ENCODE results near the gene GALNT10.

Gene GALNT10

DNA sequence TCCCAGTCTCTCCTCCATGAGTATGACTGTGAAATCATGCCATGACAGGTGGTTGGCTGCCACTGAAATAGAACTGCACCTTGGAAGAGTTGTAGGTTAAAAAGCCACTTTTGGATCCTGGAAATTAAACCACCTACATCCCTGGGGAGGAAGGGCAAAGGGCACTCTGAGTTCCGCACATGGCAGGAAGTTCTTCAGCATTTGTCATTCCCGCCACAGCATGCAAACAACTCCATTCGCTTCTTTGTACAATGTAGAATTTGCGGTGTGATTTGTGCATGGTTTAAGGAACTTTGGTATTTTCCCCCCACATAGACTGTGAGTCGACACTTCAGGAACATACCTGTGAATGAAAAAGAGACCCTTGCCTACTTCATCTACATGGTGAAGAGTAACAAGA, 265.1 kb downstream of the GALNT10 start:
- Histone ChIP-seq H3K27me3 (ENCODE audit: control insufficient read depth in 2 of 2, insufficient read depth in 2 of 2, low read length in 2 of 2) (no peaks in the 10 kb centered on the region), H3K4me3 (ENCODE audit: low read length in 2 of 2) (no peak overlapping the region), H3K9me3 (ENCODE audit: control insufficient read depth in 2 of 2, low read length in 2 of 2) (no peaks in the 10 kb centered on the region), H3K36me3 (ENCODE audit: control insufficient read depth in 2 of 2, insufficient read depth in 2 of 2, low read length in 2 of 2) (peaks cover 53 to 74% of the 10 kb centered on the region in 2 donors), H3K4me1 (ENCODE audit: control insufficient read depth in 2 of 2, insufficient read depth in 2 of 2, low read length in 2 of 2) (no peaks in the 10 kb centered on the region), H3K27ac (ENCODE audit: low read depth in 2 of 2, low read length in 2 of 2) (no peak overlapping the region), H3K9ac (ENCODE audit: low read depth in 1 of 2, low read length in 2 of 2) (no peak overlapping the region)

DNA sequence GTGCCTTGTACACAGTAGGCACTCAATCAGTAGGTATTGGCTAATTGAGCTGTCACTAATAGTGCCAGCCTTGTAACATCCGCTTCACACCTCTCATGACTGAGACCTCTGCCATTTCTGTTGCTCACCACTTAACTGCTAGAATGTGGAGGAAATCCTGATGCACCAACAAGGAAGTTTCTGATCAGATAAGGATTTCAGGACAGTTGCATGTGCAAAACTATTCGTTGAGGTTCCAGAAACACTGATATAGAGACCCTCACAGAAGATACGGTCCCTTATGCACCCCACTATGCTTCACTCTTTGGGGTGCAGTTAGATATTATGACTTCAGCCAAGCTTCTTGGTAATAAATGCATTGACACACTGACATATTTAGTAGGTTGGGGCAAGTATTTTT, 266.0 kb downstream of the GALNT10 start:
- H3K4me3 ChIP-seq (ENCODE audit: low read length in 2 of 2): no peak overlapping the region
- peaks cover 50 to 64% of the 10 kb centered on the region in 2 donors for H3K36me3 ChIP-seq (ENCODE audit: control insufficient read depth in 2 of 2, insufficient read depth in 2 of 2, low read length in 2 of 2)

DNA sequence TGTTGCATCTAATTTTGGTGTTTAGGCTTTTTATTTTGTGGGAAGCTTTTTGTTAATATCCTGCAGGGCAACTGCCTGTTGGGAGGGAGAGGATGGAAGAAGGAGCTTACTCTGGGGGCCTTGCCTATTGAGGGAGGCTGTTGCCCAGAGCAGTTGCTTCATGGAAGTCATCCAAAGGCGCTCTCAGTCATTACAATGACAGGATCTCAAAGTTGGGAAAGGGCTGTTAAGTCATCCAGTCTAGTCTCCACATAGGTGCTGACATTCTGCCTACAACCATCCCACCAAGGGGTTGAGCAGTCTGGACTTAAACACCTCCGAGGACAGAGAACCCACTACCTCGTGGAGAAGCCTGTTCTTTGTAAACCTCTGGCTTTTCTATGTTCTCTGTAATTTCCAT, 268.5 kb downstream of the GALNT10 start:
- H3K27ac ChIP-seq (ENCODE audit: low read depth in 2 of 2, low read length in 2 of 2): no peak overlapping the region
- no peaks in the 10 kb centered on the region for H3K4me1 ChIP-seq (ENCODE audit: control insufficient read depth in 2 of 2, insufficient read depth in 2 of 2, low read length in 2 of 2)
- H3K9ac ChIP-seq (ENCODE audit: low read depth in 1 of 2, low read length in 2 of 2): no peak overlapping the region
- H3K4me3 ChIP-seq (ENCODE audit: low read length in 2 of 2): no peak overlapping the region
- no peaks in the 10 kb centered on the region for H3K27me3 ChIP-seq (ENCODE audit: control insufficient read depth in 2 of 2, insufficient read depth in 2 of 2, low read length in 2 of 2)
- H3K36me3 ChIP-seq (ENCODE audit: control insufficient read depth in 2 of 2, insufficient read depth in 2 of 2, low read length in 2 of 2): peaks cover 33 to 45% of the 10 kb centered on the region in 2 donors
- no peaks in the 10 kb centered on the region for H3K9me3 ChIP-seq (ENCODE audit: control insufficient read depth in 2 of 2, low read length in 2 of 2)

More for the DNA sequence above, 266.0 kb downstream of the GALNT10 start:
- Histone ChIP-seq H3K9me3 (ENCODE audit: control insufficient read depth in 2 of 2, low read length in 2 of 2) (no peaks in the 10 kb centered on the region), H3K9ac (ENCODE audit: low read depth in 1 of 2, low read length in 2 of 2) (no peak overlapping the region), H3K27me3 (ENCODE audit: control insufficient read depth in 2 of 2, insufficient read depth in 2 of 2, low read length in 2 of 2) (no peaks in the 10 kb centered on the region), H3K27ac (ENCODE audit: low read depth in 2 of 2, low read length in 2 of 2) (no peak overlapping the region), H3K4me1 (ENCODE audit: control insufficient read depth in 2 of 2, insufficient read depth in 2 of 2, low read length in 2 of 2) (no peaks in the 10 kb centered on the region)

DNA sequence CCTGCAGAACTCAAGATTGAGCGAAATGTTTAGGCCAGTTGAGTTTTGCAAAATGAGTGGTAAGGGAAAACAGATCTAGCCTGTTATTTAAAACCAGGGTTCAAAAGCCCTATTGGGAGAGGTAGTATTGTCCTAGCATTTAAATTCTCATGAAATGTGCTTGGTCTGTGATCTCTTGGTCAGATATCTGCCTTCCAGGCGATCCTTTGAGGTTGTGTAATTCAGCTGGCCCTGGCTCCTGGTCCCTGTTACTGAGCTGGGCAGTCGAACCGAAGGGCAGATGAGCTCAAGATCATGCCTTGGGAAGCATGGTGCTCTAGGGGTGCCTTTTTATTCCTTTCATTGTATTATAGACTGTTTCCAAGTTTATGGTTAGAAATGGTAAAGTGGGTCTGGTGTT, 269.6 kb downstream of the GALNT10 start:
- Histone ChIP-seq H3K36me3 (ENCODE audit: control insufficient read depth in 2 of 2, insufficient read depth in 2 of 2, low read length in 2 of 2) (peaks cover 29 to 34% of the 10 kb centered on the region in 2 donors), H3K4me1 (ENCODE audit: control insufficient read depth in 2 of 2, insufficient read depth in 2 of 2, low read length in 2 of 2) (no peaks in the 10 kb centered on the region), H3K9ac (ENCODE audit: low read depth in 1 of 2, low read length in 2 of 2) (no peak overlapping the region), H3K27me3 (ENCODE audit: control insufficient read depth in 2 of 2, insufficient read depth in 2 of 2, low read length in 2 of 2) (no peaks in the 10 kb centered on the region), H3K4me3 (ENCODE audit: low read length in 2 of 2) (no peak overlapping the region), H3K9me3 (ENCODE audit: control insufficient read depth in 2 of 2, low read length in 2 of 2) (no peaks in the 10 kb centered on the region), H3K27ac (ENCODE audit: low read depth in 2 of 2, low read length in 2 of 2) (no peak overlapping the region)

DNA sequence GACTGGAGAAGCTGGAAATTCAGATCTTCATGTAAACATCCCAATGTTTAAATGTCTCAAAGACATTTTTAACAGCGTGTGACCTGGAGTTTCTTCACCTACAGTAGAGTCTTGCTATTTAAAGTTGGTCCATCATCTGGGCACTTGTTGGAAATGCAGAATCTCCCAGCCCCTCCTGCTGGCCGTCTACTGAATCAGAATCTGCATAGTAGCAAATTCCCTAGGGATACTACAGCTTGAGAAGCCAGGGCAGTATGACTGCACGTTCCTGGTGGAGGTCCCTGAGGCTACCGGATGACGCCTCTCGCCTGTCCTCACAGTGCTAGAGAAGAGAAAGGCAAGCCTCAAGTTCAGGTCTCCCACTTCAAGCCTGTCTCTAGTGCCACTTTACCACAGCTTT, 271.0 kb downstream of the GALNT10 start:
- Histone ChIP-seq H3K9ac (ENCODE audit: low read depth in 1 of 2, low read length in 2 of 2) (no peak overlapping the region), H3K27ac (ENCODE audit: low read depth in 2 of 2, low read length in 2 of 2) (no peak overlapping the region), H3K4me1 (ENCODE audit: control insufficient read depth in 2 of 2, insufficient read depth in 2 of 2, low read length in 2 of 2) (no peaks in the 10 kb centered on the region), H3K4me3 (ENCODE audit: low read length in 2 of 2) (no peak overlapping the region), H3K27me3 (ENCODE audit: control insufficient read depth in 2 of 2, insufficient read depth in 2 of 2, low read length in 2 of 2) (no peaks in the 10 kb centered on the region), H3K9me3 (ENCODE audit: control insufficient read depth in 2 of 2, low read length in 2 of 2) (no peaks in the 10 kb centered on the region), H3K36me3 (ENCODE audit: control insufficient read depth in 2 of 2, insufficient read depth in 2 of 2, low read length in 2 of 2) (peaks cover 17 to 21% of the 10 kb centered on the region in 2 donors)

DNA sequence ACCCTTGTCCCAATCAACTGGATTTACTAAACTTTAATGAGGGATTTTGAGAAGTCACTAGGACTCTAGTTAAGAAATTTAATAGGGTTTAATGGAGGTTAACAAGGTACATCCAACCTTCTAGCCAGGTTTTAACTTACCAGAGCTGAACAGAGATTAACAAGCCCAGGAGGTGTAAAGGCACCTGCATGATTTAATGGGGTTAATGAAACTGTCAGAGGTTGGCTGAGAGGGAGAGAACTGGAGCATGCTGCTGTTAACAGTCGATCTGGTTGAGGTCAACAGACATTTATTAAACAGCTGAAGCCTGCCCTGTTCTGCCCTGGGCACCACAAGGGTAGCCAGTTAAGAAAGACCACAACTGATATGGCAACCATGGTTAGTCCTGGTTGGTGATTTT, 273.9 kb downstream of the GALNT10 start:
- H3K36me3 ChIP-seq (ENCODE audit: control insufficient read depth in 2 of 2, insufficient read depth in 2 of 2, low read length in 2 of 2): peaks cover 2% of the 10 kb centered on the region in 2 donors
- no peaks in the 10 kb centered on the region for H3K9me3 ChIP-seq (ENCODE audit: control insufficient read depth in 2 of 2, low read length in 2 of 2)
- no peak overlapping the region for H3K27ac ChIP-seq (ENCODE audit: low read depth in 2 of 2, low read length in 2 of 2)
- H3K27me3 ChIP-seq (ENCODE audit: control insufficient read depth in 2 of 2, insufficient read depth in 2 of 2, low read length in 2 of 2): peaks cover 0 to 3% of the 10 kb centered on the region in 2 donors
- H3K9ac ChIP-seq (ENCODE audit: low read depth in 1 of 2, low read length in 2 of 2): no peak overlapping the region
- no peaks in the 10 kb centered on the region for H3K4me1 ChIP-seq (ENCODE audit: control insufficient read depth in 2 of 2, insufficient read depth in 2 of 2, low read length in 2 of 2)
- H3K4me3 ChIP-seq (ENCODE audit: low read length in 2 of 2): no peak overlapping the region

DNA sequence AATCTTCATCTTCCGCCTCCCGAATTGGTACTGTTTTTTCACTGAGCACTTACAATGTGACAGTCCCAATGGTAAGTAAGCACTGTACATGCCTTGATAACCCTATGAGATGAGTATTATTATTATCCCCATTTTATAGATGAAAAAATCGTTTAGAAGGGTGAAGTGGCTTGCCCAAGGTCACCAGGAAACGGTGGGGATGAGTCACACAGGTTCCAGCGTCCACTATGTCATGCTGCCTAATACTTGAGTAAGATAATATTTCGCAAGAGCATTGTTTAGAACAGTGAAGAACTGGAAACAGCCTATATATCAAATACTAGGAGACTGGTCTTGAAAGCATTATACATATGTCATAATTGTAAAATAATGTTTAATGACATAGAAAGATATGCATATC, 274.6 kb downstream of the GALNT10 start:
- Histone ChIP-seq H3K9me3 (ENCODE audit: control insufficient read depth in 2 of 2, low read length in 2 of 2) (no peaks in the 10 kb centered on the region), H3K9ac (ENCODE audit: low read depth in 1 of 2, low read length in 2 of 2) (no peak overlapping the region), H3K36me3 (ENCODE audit: control insufficient read depth in 2 of 2, insufficient read depth in 2 of 2, low read length in 2 of 2) (peaks cover 0 to 2% of the 10 kb centered on the region in 2 donors), H3K27ac (ENCODE audit: low read depth in 2 of 2, low read length in 2 of 2) (no peak overlapping the region), H3K27me3 (ENCODE audit: control insufficient read depth in 2 of 2, insufficient read depth in 2 of 2, low read length in 2 of 2) (peaks cover 0 to 7% of the 10 kb centered on the region in 2 donors), H3K4me3 (ENCODE audit: low read length in 2 of 2) (no peak overlapping the region), H3K4me1 (ENCODE audit: control insufficient read depth in 2 of 2, insufficient read depth in 2 of 2, low read length in 2 of 2) (no peaks in the 10 kb centered on the region)

DNA sequence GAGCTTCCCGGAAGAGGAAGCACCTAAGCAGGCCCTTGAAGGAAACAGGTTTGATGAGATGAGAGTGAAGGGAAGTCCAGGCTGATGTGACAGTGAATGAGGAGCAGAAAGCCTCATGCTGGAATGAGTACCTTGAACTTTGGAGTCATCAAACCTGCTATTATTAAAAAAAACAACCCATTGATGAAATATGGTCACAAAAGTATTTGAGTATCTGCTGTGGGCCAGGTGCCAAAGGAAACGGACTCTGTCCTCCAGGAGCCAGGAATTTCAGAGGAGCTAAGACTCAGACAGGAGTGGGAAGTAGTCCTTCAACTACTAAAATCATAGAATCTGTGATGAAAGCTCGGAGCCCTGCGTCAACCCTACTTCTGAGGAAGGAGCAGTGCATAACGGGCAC, 275.6 kb downstream of the GALNT10 start:
- H3K9me3 ChIP-seq (ENCODE audit: control insufficient read depth in 2 of 2, low read length in 2 of 2): no peaks in the 10 kb centered on the region
- peaks cover 0 to 2% of the 10 kb centered on the region in 2 donors for H3K36me3 ChIP-seq (ENCODE audit: control insufficient read depth in 2 of 2, insufficient read depth in 2 of 2, low read length in 2 of 2)
- no peak overlapping the region for H3K4me3 ChIP-seq (ENCODE audit: low read length in 2 of 2)
- H3K9ac ChIP-seq (ENCODE audit: low read depth in 1 of 2, low read length in 2 of 2): no peak overlapping the region
- no peaks in the 10 kb centered on the region for H3K4me1 ChIP-seq (ENCODE audit: control insufficient read depth in 2 of 2, insufficient read depth in 2 of 2, low read length in 2 of 2)
- H3K27ac ChIP-seq (ENCODE audit: low read depth in 2 of 2, low read length in 2 of 2): no peak overlapping the region
- H3K27me3 ChIP-seq (ENCODE audit: control insufficient read depth in 2 of 2, insufficient read depth in 2 of 2, low read length in 2 of 2): peaks cover 7 to 15% of the 10 kb centered on the region in 2 donors

DNA sequence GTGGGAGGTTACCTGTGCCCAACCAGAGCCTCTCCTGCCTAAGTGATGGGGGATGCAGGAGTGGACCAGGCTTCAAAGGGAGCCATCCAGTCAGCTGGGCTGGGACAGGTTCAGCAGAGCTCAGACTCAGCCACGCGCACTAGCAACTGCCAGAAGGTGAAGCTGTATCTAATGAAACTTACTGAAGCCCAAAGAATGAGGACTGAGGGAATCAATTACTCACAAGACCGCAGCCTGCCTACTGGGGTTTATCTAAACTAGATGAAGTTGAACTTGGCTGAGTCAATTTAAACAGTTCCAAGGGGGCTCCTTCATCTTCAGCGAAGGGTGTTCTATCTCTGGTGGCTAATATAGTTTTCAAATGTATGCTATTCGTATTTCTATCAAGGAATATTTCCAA, 276.1 kb downstream of the GALNT10 start:
- H3K4me1 ChIP-seq (ENCODE audit: control insufficient read depth in 2 of 2, insufficient read depth in 2 of 2, low read length in 2 of 2): no peaks in the 10 kb centered on the region
- H3K27me3 ChIP-seq (ENCODE audit: control insufficient read depth in 2 of 2, insufficient read depth in 2 of 2, low read length in 2 of 2): peaks cover 12 to 20% of the 10 kb centered on the region in 2 donors
- no peak overlapping the region for H3K27ac ChIP-seq (ENCODE audit: low read depth in 2 of 2, low read length in 2 of 2)
- H3K4me3 ChIP-seq (ENCODE audit: low read length in 2 of 2): no peak overlapping the region
- peaks cover 0 to 2% of the 10 kb centered on the region in 2 donors for H3K36me3 ChIP-seq (ENCODE audit: control insufficient read depth in 2 of 2, insufficient read depth in 2 of 2, low read length in 2 of 2)
- H3K9ac ChIP-seq (ENCODE audit: low read depth in 1 of 2, low read length in 2 of 2): no peak overlapping the region
- H3K9me3 ChIP-seq (ENCODE audit: control insufficient read depth in 2 of 2, low read length in 2 of 2): no peaks in the 10 kb centered on the region

DNA sequence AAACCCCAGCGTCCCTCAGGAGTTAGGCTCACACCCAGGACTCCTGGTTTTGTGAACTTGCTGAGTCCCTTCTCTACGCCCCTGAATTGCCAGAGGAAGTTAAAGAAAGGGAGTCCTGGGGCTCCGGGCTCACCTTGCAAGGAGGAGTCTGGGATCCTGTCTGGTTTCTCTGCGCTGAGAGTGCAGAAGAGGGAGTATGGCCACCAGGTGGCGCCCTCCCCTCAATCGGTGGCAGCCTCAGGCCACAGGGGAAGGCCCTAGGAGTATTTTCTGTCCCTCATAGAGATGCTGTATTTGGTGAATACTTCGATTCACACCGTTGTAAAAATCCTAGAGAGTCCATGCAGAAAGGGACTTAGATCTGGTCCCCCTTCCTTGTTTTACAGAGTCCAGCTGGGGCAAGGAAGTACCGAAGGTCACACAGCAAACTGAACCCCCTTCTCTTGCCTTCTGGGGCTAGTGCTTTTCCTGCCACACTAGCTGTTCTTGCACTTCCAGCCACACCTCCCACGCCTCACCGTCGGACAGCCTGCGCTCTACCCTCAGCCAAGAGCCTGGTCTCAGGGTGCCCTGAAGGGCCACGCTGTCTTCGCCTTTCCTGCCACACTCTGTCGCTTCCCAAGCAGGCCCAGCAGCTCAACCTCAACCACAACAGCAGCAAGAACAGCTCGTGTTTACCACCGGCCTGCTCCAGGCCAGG, 277.3 kb downstream of the GALNT10 start:
- Histone ChIP-seq H3K9ac (ENCODE audit: low read depth in 1 of 2, low read length in 2 of 2) (no peak overlapping the region), H3K4me3 (ENCODE audit: low read length in 2 of 2) (no peak overlapping the region), H3K9me3 (ENCODE audit: control insufficient read depth in 2 of 2, low read length in 2 of 2) (no peaks in the 10 kb centered on the region), H3K36me3 (ENCODE audit: control insufficient read depth in 2 of 2, insufficient read depth in 2 of 2, low read length in 2 of 2) (no peaks in the 10 kb centered on the region), H3K4me1 (ENCODE audit: control insufficient read depth in 2 of 2, insufficient read depth in 2 of 2, low read length in 2 of 2) (no peaks in the 10 kb centered on the region), H3K27ac (ENCODE audit: low read depth in 2 of 2, low read length in 2 of 2) (no peak overlapping the region), H3K27me3 (ENCODE audit: control insufficient read depth in 2 of 2, insufficient read depth in 2 of 2, low read length in 2 of 2) (peaks cover 17 to 30% of the 10 kb centered on the region in 2 donors)
